T-helper 2 cell (primary cell): ENCODE data around the gene CSNK1A1.
"Not testable (repeated sequence)": the region's sequence is repeated elsewhere in the genome, so short reads cannot be mapped to it uniquely, and the experiment has no call there.

Experiments used
- DNase-seq, 5 experiments: peaks; one replicate each; pipeline versions ENCODE4 v3.0.0 to v3.0.0-alpha.2; 2012 to 2022

Gene CSNK1A1

GRCh38 chr5:149453618-149454415 lies 97.4 kb downstream of the CSNK1A1 start:
- DNase-seq: no peak

- DNase-seq: no peak
Measured at GRCh38 chr5:149452665-149453617, 98.3 kb downstream of the CSNK1A1 start.

- no peak for DNase-seq
Measured at GRCh38 chr5:149452007-149452664, 99.1 kb downstream of the CSNK1A1 start.

GRCh38 chr5:149450199-149450598 lies 101.0 kb downstream of the CSNK1A1 start:
- no peak for DNase-seq

GRCh38 chr5:149448831-149449714 lies 102.2 kb downstream of the CSNK1A1 start:
- peak in 1 of 5 experiments; percentile 18 for DNase-seq

- no peak for DNase-seq
Measured at GRCh38 chr5:149448431-149448830, 102.8 kb downstream of the CSNK1A1 start.

- no peak for DNase-seq
Measured at GRCh38 chr5:149447373-149448367, 103.6 kb downstream of the CSNK1A1 start.

- DNase-seq: not testable (repeated sequence)
Measured at GRCh38 chr5:149446794-149447193, 104.4 kb downstream of the CSNK1A1 start.

GRCh38 chr5:149445739-149446369 lies 105.4 kb downstream of the CSNK1A1 start:
- DNase-seq: no peak

GRCh38 chr5:149445343-149445738 lies 105.9 kb downstream of the CSNK1A1 start:
- no peak for DNase-seq

- not testable (repeated sequence) for DNase-seq
Measured at GRCh38 chr5:149444430-149444829, 106.8 kb downstream of the CSNK1A1 start.

- DNase-seq: no peak
Measured at GRCh38 chr5:149443210-149443609, 108.0 kb downstream of the CSNK1A1 start.

GRCh38 chr5:149442563-149443182 lies 108.6 kb downstream of the CSNK1A1 start:
- DNase-seq: peak; percentile 10 to 62 (median 48)
